Heart right ventricle (tissue), 16 donors: Measurements from ENCODE around the gene NFIB. TPM values are rescaled to one million over a fixed set of nuclear protein-coding genes. Genes with fewer than 3 reads are reported as not detected.
A peak's percentile ranks its signal among the peaks of the same experiment; 100 is the strongest.

Source experiments
- ATAC-seq, 8 donors: fragments of 200-7000 bp; cut with Tn5 transposase; one replicate each; pipeline ENCODE4 v1.9.1; 2020; ENCODE audit warnings: mild to moderate bottlenecking in 8 of 8, moderate library complexity in 8 of 8, moderate number of reproducible peaks in 1 of 8
- DNase-seq, 2 donors: peaks; one replicate each; pipeline ENCODE4 v3.0.0-alpha.2; 2020
- H3K27ac ChIP-seq, 10 donors: fragments of 200-600 bp; sonication (generic) in 2 of 10; one replicate each; pipeline versions ENCODE4 v1.5.0 to v1.8.0; 2020 to 2022; ENCODE audit warnings: mild to moderate bottlenecking in 3 of 10
- H3K27me3 ChIP-seq, 7 donors: fragments of 200-600 bp; one replicate each; pipeline ENCODE4 v1.8.0; 2021 to 2022; ENCODE audit warnings: mild to moderate bottlenecking in 2 of 7
- H3K36me3 ChIP-seq, 9 donors: fragments of 200-600 bp; sonication (generic) in 1 of 9; one replicate each; pipeline versions ENCODE4 v1.5.0 to v1.8.0; 2020 to 2022; ENCODE audit warnings: mild to moderate bottlenecking in 2 of 9
- H3K4me1 ChIP-seq, 9 donors: fragments of 200-600 bp; sonication (generic) in 1 of 9; one replicate each; pipeline versions ENCODE4 v1.5.0 to v1.8.0; 2020 to 2022; ENCODE audit warnings: mild to moderate bottlenecking in 4 of 9
- H3K4me3 ChIP-seq, 10 donors: fragments of 200-600 bp; sonication (generic) in 2 of 10; one replicate each; pipeline versions ENCODE4 v1.5.0 to v1.8.0; 2020 to 2022; ENCODE audit warnings: mild to moderate bottlenecking in 7 of 10, moderate library complexity in 2 of 10
- H3K9me3 ChIP-seq, 11 donors: fragments of 200-600 bp in 10 of 11; sonication (generic) in 2 of 11; one replicate each; pipeline versions ENCODE4 v1.5.0 to v1.8.0; 2013 to 2022; ENCODE audit warnings: mild to moderate bottlenecking in 2 of 11, control low read depth in 1 of 11, moderate library complexity in 1 of 11
- WGBS, 2 donors: extraction: QIAGEN DNeasy Blood & Tissue Kit; methylation state at CpG; one replicate each; pipeline ENCODE4 v1.1.7; 2013; ENCODE audit warnings: inconsistent platforms in 1 of 2; 5-methylcytosine and 5-hydroxymethylcytosine counted together
- intact Hi-C, 10 donors: fragments of 100-400 bp; cut with DNase I; formaldehyde crosslinking; loops; one replicate each; pipeline versions ENCODE4 v1.11.1 to v1.14.2; 2022
- polyA plus RNA-seq, 2 donors: library from polyadenylated mRNA; stranded (reverse); fragments of 200-250 nt; gene quantifications; one replicate each; pipeline ENCODE4 v1.2.3, GENCODE V29; 2013
- total RNA-seq, 10 donors: library from RNA; stranded (reverse); fragmentation: NEBNext Ultra II Directional in 3 of 10; extraction: Animal tissue kit (Norgen Biotek cat#: 25700) in 3 of 10; gene quantifications; one replicate each; pipeline versions ENCODE4 v1.2.1 to v1.2.4, GENCODE V29; 2021 to 2023
- TF ChIP-seq, protein P1 (sequence below), 9 donors: fragments of 200-600 bp; sonication (generic) in 2 of 9; IDR thresholded peaks; one replicate each; pipeline versions ENCODE4 v1.5.0 to v1.8.0; 2021 to 2022; ENCODE audit warnings: antibody characterized with exemption in 9 of 9, mild to moderate bottlenecking in 5 of 9, moderate library complexity in 1 of 9
- donor health status: Arrhythmogenic right ventricular cardiomyopathy.
- donor health status: ischemic (EF 13 %, LVEDD 7.1; RV severe dilation, severe dysfunction).
- donor health status: healthy with polysubstance abuse.
- donor health status: DM: no; HTN: yes; CAD: no.
- donor health status: DM: no; HTN: no; CAD: no.
- donor health status: ischemic (EF 25% LVEDD 6.9; RV normal size, moderate dysfunction).
- donor health status: ischemic (EF 25% LVEDD 5.7; RV mildly dilated, moderate dysfunction).
- donor health status: healthy.
- donor health status: DM: yes; HTN: yes; CAD: no.
- donor health status: Ischemic cardiomyopathy.
- donor health status: ischemic (EF 35%, LVEDD 5.7; RV mildly dilated, moderate dysfunction).
- donor health status: nonischemic (EF 11% LVEDD 7.7; RV severe dilation, severe dysfunction).
- donor health status: DM: yes; HTN: yes; CAD: no.
- donor health status: PGD.
- donor health status: ischemic (EF 29% LVEDD 5.4; RV normal size, mild dysfunction).
- donor health status: nonischemic (EF 23%, LVEDD 6.1; RV moderate dilation, normal function).

Gene NFIB
- total and polyA plus RNA-seq, 12 donors: 16.7 to 145 (median 124) TPM

DNA sequence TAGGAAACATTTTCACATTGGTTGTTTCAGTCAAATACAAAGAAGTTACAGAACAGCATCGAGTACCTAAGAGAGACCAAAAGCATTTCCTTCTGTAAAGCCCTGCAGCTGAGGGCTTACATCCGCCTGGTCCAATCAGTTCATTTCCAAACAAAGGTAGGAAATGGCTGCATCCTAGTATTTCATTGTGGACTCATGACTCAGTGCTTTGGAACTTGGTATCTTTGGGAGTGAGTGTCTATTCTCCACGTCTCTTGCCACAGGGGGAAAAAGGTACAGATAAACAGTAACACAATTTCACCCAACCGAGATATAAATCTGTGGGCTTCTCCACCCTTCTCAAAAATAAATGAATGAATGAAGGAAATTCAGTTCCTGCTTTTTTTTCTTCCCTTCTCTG, 75.4 kb downstream of the NFIB start:
- ATAC-seq (peak; percentile 70 to 89 (median 82)), DNase-seq (peak in 1 of 2 donors; percentile 44)
- H3K36me3 ChIP-seq: no peaks in the 10 kb centered on the region
- 24 to 29% methylated on average over 4 of the region's 4 CpGs for WGBS, 2 donors
- no peak overlapping the region for H3K4me3 ChIP-seq
- H3K9me3 ChIP-seq: no peaks in the 10 kb centered on the region
- peaks cover 0 to 97% (median 79%) of the 10 kb centered on the region in 9 donors for H3K4me1 ChIP-seq
- TF ChIP-seq, protein P1, sequence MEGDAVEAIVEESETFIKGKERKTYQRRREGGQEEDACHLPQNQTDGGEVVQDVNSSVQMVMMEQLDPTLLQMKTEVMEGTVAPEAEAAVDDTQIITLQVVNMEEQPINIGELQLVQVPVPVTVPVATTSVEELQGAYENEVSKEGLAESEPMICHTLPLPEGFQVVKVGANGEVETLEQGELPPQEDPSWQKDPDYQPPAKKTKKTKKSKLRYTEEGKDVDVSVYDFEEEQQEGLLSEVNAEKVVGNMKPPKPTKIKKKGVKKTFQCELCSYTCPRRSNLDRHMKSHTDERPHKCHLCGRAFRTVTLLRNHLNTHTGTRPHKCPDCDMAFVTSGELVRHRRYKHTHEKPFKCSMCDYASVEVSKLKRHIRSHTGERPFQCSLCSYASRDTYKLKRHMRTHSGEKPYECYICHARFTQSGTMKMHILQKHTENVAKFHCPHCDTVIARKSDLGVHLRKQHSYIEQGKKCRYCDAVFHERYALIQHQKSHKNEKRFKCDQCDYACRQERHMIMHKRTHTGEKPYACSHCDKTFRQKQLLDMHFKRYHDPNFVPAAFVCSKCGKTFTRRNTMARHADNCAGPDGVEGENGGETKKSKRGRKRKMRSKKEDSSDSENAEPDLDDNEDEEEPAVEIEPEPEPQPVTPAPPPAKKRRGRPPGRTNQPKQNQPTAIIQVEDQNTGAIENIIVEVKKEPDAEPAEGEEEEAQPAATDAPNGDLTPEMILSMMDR (IDR thresholded peaks at IDR 0.05): no peak
- intact Hi-C loops: loop anchor here in 1 of 10 donors (5.0 kb wide), 1 partner anchor 41 kb away; no protein-coding TSS in a partner anchor
- H3K27ac ChIP-seq: peak overlapping the region in 9 of 10 donors; percentile 57 to 87 (median 74)
- no peaks in the 10 kb centered on the region for H3K27me3 ChIP-seq

DNA sequence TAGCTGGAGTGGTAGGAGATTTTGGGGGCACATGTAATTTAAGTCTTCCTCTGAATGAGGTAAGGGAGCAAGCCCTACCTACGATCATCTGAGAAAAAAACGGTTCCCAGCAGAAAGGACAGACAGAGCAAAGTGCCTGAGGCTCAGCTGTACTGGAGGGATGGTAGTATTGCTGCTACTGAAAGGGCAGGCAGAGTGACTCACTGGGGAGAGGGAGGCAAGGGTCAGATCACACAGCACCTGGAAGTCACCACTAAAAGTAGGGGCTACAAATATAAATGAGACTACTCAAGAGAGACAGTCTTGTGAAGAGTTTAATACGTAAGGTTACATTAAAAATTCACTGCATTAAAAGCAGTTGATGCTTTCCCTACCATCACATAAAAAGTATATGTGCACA, 75.9 kb downstream of the NFIB start:
- DNase-seq (no peak), ATAC-seq (peak in 7 of 8 donors; percentile 17 to 88 (median 71))
- no peak overlapping the region for H3K4me3 ChIP-seq
- no peaks in the 10 kb centered on the region for H3K36me3 ChIP-seq
- H3K27me3 ChIP-seq: no peaks in the 10 kb centered on the region
- TF ChIP-seq, protein P1 (IDR thresholded peaks at IDR 0.05): no peak
- peaks cover 0 to 97% (median 78%) of the 10 kb centered on the region in 9 donors for H3K4me1 ChIP-seq
- H3K9me3 ChIP-seq: no peaks in the 10 kb centered on the region
- H3K27ac ChIP-seq: peak overlapping the region; percentile 21 to 87 (median 74)
- intact Hi-C loops: loop anchor here in 1 of 10 donors (5.0 kb wide), 1 partner anchor 41 kb away; no protein-coding TSS in a partner anchor
- 38 to 43% methylated on average over 3 of the region's 3 CpGs for WGBS, 2 donors

DNA sequence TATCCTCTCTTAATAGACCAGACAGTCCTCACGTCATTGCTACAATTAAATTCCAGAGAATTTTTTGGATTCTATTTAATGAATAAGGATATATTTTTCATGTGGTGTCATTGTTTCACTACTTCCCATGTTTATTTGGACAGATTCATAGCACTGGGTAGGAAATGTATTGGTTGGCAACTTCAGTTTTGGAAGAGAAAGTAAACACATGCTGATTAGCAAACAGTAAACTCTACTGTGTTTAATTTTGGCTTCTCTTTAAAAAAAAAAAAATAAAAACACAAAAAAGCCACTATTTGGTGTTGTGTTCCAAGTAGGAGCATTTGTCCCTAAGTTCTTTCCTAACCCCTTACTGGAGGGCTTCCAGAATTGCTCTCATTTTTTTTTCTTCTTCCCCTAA, 77.3 kb downstream of the NFIB start:
- WGBS, 2 donors: 4 to 9% methylated on average over 1 of the region's 1 CpG
- Histone ChIP-seq H3K4me1 (peaks cover 0 to 96% (median 69%) of the 10 kb centered on the region in 9 donors), H3K27me3 (no peaks in the 10 kb centered on the region), H3K9me3 (no peaks in the 10 kb centered on the region), H3K36me3 (peaks cover 0 to 11% (median 0%) of the 10 kb centered on the region in 9 donors), H3K4me3 (no peak overlapping the region), H3K27ac (peak overlapping the region in 8 of 10 donors; percentile 8 to 80 (median 68))
- DNase-seq: no peak
- peak in 3 of 8 donors; percentile 13 to 23 (median 21) for ATAC-seq
- intact Hi-C loops: loop anchor here in 1 of 10 donors (5.0 kb wide), 1 partner anchor 39 kb away; no protein-coding TSS in a partner anchor
- TF ChIP-seq, protein P1 (IDR thresholded peaks at IDR 0.05): no peak

DNA sequence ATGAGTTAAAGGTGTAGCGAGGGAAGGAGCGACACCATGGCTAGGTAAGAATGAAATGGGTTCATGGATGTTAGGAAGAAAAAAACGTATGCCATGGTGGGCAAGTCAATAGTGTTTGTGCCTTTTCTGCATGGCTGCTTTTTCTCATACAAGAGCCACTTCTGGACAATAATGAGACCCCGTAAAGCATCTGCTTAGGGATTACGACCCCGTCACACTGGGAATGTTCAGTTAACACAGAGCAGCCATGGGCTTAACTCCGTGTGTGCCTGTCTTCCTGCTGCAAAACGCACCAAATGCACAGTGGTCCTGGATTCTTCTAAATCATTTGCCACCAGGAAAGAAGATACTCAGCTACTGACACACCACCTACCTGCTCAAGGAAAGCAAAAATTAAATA, 81.8 kb downstream of the NFIB start:
- H3K4me1 ChIP-seq: peaks cover 0 to 84% (median 44%) of the 10 kb centered on the region in 9 donors
- peaks cover 0 to 11% (median 0%) of the 10 kb centered on the region in 9 donors for H3K36me3 ChIP-seq
- no peaks in the 10 kb centered on the region for H3K9me3 ChIP-seq
- intact Hi-C loops: no loop called here
- no peaks in the 10 kb centered on the region for H3K27me3 ChIP-seq
- no peak for ATAC-seq
- peak overlapping the region in 1 of 10 donors; percentile 49 for H3K27ac ChIP-seq
- no peak for DNase-seq
- 70 to 73% methylated on average over 8 of the region's 8 CpGs for WGBS, 2 donors
- H3K4me3 ChIP-seq: no peak overlapping the region
- TF ChIP-seq, protein P1 (IDR thresholded peaks at IDR 0.05): no peak
